Eye (tissue), 1 donor: ENCODE results near the gene CLN5.
"Not testable (repeated sequence)": the region's sequence is repeated elsewhere in the genome, so short reads cannot be mapped to it uniquely, and the experiment has no call there.

Source experiments
- DNase-seq: peaks from one replicate; pipeline ENCODE4 v3.0.0-alpha.2; 2015

CLN5 gene

DNA sequence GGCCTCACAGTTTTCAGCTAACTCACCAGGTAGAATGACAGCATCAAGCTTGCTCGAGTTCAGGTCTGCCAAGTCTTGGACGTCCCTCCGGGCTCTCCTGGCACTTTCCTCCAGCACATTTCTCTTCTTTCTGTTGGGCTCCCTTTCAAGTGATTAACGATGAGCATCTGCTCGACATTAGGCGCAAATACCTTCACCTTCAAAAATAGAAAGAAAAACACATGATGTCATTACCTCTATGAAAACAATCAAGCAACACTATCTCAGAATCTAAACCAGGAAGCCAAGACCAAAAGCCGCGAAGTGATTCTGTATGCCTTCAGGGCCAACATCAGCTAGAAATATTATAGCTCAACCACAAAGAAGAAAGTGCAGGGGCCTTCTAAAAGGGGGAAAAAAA lies 15.4 kb upstream of the CLN5 start:
- DNase-seq = peak; percentile 60

- DNase-seq = no peak
Measured at GRCh38 chr13:76976929-76977328, 15.0 kb upstream of the CLN5 start.

DNA sequence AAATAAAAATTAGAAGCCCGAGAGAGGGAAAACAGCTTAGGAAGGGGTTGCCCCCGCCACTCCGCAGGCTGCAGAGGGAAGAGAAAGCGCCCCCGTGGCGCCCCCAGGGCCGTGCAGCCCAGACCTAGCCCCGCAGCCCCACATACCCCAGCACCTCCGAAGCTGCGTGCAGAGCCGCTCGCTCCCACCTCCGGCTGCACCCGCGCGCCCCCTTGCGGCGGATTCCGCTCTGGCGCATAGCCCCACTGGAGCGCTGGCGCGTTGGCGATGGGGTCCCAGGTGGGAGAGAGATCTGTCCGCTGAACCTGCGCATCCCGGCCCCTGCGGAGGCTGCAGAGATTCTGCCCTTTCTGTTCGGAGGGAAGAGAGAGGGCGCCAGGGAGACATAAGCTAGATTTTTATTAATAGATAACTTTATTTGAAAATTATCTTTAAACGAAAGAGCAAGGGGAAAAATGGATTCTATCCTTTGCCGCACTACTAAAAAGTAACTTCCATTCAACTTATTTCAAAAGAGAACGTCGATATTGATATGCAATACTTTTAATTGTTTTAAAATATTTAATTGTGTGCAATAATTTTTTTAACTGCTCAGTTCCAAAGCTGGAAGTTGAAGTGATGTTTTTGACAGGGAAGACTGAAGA lies 11.7 kb upstream of the CLN5 start:
- DNase-seq = peak; percentile 91

GRCh38 chr13:76982061-76982460 lies 9.8 kb upstream of the CLN5 start:
- no peak for DNase-seq

- no peak for DNase-seq
Measured at GRCh38 chr13:76983676-76984075, 8.2 kb upstream of the CLN5 start.

GRCh38 chr13:76991432-76991795 lies 467 bp upstream of the CLN5 start:
- DNase-seq = no peak

GRCh38 chr13:76992548-76993001 lies 694 bp downstream of the CLN5 start:
- DNase-seq = no peak

DNA sequence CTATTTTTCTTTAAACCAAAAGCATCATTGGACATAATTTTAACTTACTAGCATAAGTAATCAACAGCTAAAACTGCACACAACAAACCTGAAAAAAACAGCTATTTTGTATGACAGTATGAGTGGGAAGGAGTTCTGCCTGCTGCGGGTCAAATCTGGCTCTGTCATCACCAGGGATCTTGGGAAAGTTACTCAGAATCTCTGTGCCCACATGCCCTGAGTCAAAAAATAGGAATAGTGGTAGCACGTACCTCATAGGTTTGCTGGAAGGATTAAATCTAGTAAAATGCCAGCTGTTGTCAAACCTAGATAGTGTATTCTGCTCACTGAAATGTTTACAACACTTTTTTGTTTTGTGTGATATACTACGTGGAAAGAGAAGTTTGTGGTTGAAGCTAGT lies 1.1 kb downstream of the CLN5 start:
- no peak for DNase-seq

- DNase-seq = no peak
Measured at GRCh38 chr13:76993473-76993872, 1.6 kb downstream of the CLN5 start.

- DNase-seq = no peak
Measured at GRCh38 chr13:76994281-76994680, 2.4 kb downstream of the CLN5 start.

GRCh38 chr13:77000475-77000874 lies 8.6 kb downstream of the CLN5 start:
- no peak for DNase-seq

DNA sequence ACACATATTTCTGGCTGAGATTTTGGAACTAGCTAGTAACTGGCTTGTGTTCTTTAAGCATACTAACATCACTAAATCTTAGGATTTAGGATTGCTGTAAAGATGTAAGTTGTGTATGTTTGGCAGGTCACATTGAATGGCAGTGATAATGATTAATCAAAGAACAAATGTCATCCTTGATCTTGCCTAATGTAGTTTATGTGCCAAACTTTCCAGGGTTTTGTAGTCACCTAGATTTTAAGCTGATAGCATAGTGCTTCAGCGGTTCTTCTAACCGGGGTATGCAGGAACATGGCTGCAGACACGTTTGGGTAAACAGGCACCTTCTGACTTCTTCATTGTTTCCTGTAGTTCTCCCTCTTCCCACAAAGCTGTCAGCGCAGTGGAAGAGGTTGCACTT lies 9.7 kb downstream of the CLN5 start:
- no peak for DNase-seq

GRCh38 chr13:77001963-77002587 lies 10.2 kb downstream of the CLN5 start:
- DNase-seq = no peak

DNA sequence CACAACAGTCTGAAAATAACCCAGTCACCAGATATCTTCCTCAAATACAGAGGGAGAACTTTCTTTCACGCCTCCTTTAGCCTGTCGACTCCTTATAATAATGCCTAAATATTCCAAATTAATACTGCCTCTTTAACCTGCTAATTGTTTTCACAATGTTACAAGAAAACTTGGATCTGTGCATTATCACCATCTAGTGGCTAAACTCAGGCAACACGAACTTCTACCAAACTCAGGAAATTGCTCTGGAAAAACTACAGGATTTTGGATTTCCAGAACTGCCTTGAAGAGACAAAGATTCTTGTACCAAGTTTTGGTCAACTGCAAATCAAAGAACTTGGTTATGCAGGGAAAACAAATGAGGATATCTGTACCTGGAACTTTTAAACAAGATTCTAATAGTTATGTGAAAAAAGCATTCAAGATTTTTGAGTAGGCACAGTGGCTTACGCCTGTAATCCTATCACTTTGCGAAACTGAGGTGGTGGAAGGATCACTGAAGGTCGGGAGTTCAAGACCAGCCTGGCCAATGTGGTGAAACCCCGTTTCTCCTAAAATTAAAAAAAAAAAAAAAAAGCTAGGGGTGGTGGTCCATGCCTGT lies 10.8 kb downstream of the CLN5 start:
- peak; percentile 52 for DNase-seq

DNA sequence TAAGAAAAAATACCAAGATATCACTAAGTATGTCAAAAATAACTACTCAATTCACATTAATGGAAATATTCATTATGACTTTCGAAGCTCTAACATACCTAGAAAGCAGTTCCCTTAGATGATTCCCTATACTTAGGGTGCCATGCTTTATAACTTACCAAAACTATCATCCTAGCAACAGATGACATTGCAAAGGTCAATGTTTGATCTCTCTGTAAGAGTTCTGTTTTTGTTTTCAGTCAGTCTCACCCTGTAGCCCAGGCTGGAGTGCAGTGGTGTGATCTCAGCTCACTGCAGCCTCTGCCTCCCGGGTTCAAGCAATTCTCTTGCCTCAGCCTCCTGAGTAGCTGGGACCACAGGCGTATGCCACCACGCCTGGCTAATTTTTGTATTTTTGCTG lies 16.5 kb downstream of the CLN5 start:
- DNase-seq = not testable (repeated sequence)

- DNase-seq = no peak
Measured at GRCh38 chr13:77009011-77009410, 17.1 kb downstream of the CLN5 start.

- DNase-seq = not testable (repeated sequence)
Measured at GRCh38 chr13:77009719-77010118, 17.8 kb downstream of the CLN5 start.

GRCh38 chr13:77013853-77014542 lies 22.1 kb downstream of the CLN5 start:
- no peak for DNase-seq

GRCh38 chr13:77014906-77015685 lies 23.2 kb downstream of the CLN5 start:
- DNase-seq = no peak

DNA sequence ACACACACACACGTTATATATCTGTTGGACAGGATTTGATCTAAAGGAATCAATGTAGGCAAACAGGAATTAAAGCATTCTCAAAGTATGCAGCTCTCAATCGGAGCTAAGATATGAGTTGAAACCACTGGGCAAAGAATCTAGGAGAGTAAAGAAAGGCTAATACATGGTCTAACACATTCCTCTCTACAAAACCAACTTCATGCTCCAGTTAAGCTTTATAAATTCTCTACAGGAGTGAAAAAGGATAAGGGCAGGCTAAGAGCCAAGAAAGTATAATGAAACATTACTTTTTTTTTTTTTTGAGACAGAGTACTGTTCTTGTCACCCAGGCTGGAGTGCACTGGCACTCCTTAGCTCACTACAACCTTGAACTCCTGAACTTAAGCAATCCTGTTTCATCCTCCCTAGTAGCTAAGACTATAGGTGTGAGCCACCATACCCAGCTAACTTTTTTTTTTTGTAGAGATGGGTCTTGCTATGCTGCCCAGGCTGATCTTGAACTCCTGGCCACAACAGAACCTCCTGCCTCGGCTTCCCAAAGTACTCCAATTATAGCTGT lies 24.5 kb downstream of the CLN5 start:
- no peak for DNase-seq

DNA sequence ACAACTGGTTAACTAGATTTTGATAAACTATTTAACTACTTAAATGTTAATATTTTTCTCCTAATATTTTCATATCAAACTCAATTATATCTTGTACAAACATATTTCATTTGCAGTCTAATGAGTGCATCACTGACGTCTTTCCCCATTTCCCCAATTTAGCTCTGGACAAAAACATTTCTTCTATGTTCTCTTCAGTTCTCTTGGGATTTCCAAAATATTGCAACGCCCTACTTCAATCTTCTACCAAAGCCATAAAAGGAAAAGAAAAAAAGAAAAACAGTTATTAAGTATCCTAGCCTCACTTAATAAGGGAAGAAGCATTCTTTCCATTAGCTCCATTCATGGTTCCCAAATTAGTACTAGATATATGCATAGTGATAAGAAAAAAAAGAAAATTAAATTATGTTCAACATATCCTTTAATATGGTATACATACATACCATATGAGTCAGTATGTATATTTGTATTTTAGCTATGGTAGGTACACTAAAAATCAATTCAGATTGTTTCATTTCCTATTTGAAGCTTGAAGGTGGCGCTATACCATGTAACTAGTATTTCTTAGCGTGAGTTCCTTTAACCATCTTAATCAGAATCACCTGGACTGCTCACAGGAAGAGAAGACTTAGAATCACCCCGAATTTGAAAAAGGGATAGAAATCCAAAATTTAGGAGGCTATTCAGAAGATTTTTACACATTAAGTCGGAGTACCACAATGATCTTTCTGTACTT lies 25.2 kb downstream of the CLN5 start:
- DNase-seq = no peak

GRCh38 chr13:77019756-77020155 lies 27.9 kb downstream of the CLN5 start:
- no peak for DNase-seq
